ENCODE measurements around the gene CCM2L.

The CCM2L gene

DNA sequence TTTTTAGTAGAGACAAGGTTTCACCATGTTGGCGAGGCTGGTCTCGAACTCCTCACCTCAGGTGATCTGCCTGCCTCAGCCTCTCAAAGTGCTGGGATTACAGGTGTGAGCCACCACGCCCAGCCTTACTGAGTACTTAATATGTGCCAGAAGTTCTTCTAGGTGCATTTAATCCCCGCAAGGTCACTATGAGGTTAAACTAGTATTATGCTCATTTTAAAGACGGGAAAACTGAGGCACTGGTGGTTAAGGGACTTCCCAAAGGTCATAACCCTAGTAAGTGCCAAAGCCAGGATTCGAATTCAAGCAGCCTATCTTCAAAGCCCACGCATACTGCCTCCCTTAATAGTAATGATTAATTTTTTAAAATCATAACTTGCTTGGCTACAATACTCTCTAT is 674 bp upstream of the CCM2L start:
- no peaks in the 10 kb centered on the region for H3K36me3 ChIP-seq (ENCODE audit: insufficient read depth, low read length)
- H3F3A ChIP-seq (ENCODE audit: insufficient read depth, low read length) = no peaks in the 10 kb centered on the region
- no peak overlapping the region for H3K4me3 ChIP-seq (ENCODE audit: low read depth, low read length, poor library complexity, severe bottlenecking)
- H3K9me2 ChIP-seq (ENCODE audit: low read depth, low read length) = no peaks in the 10 kb centered on the region
- H3K9me3 ChIP-seq (ENCODE audit: low read length) = no peaks in the 10 kb centered on the region
- no peak overlapping the region for H3K27ac ChIP-seq (ENCODE audit: low read depth, low read length, poor library complexity, severe bottlenecking)
- H3K79me2 ChIP-seq (ENCODE audit: insufficient read depth, low read length) = no peaks in the 10 kb centered on the region
- H4K20me1 ChIP-seq (ENCODE audit: insufficient read depth, low read length) = no peaks in the 10 kb centered on the region
- H3K4me2 ChIP-seq (ENCODE audit: low read length) = no peak overlapping the region
- TF ChIP-seq EZH2 (IDR thresholded peaks at IDR 0.05; ENCODE audit: borderline replicate concordance, low read length) = no peak
- TF ChIP-seq, protein P1, sequence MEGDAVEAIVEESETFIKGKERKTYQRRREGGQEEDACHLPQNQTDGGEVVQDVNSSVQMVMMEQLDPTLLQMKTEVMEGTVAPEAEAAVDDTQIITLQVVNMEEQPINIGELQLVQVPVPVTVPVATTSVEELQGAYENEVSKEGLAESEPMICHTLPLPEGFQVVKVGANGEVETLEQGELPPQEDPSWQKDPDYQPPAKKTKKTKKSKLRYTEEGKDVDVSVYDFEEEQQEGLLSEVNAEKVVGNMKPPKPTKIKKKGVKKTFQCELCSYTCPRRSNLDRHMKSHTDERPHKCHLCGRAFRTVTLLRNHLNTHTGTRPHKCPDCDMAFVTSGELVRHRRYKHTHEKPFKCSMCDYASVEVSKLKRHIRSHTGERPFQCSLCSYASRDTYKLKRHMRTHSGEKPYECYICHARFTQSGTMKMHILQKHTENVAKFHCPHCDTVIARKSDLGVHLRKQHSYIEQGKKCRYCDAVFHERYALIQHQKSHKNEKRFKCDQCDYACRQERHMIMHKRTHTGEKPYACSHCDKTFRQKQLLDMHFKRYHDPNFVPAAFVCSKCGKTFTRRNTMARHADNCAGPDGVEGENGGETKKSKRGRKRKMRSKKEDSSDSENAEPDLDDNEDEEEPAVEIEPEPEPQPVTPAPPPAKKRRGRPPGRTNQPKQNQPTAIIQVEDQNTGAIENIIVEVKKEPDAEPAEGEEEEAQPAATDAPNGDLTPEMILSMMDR (IDR thresholded peaks at IDR 0.05; ENCODE audit: low read length) = no peak
- no peaks in the 10 kb centered on the region for H3K4me1 ChIP-seq (ENCODE audit: insufficient read depth, low read length, severe bottlenecking)
- no peak overlapping the region for H3K9ac ChIP-seq (ENCODE audit: low read length)
- H2AFZ ChIP-seq (ENCODE audit: low read length) = no peak overlapping the region
- no peaks in the 10 kb centered on the region for H3K27me3 ChIP-seq (ENCODE audit: insufficient read depth, low read length)

DNA sequence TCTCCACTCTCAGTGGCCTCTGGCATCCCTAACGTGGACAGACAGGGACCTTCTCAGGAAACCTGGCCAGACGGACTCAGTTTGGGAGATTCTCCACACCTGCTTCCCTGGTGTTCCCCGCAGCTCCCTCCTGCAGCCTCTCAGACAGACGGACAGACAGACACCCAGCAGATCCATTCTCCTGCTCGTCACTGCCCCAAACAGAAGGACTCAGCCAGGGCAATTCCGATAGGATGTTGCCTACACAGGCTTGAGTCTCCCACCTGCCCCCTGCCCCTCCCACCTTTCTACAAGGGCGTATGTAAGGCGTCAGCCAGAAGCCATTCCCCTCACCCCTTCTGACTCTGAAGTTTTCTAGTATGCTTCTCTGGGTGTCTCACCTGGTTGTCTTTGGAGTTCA is 428 bp downstream of the CCM2L start:
- Histone ChIP-seq H3K4me3 (ENCODE audit: low read depth, low read length, poor library complexity, severe bottlenecking) (no peak overlapping the region), H3K9ac (ENCODE audit: low read length) (no peak overlapping the region), H4K20me1 (ENCODE audit: insufficient read depth, low read length) (no peaks in the 10 kb centered on the region), H2AFZ (ENCODE audit: low read length) (no peak overlapping the region), H3K79me2 (ENCODE audit: insufficient read depth, low read length) (no peaks in the 10 kb centered on the region), H3K27me3 (ENCODE audit: insufficient read depth, low read length) (peaks cover 7% of the 10 kb centered on the region; the same call in 1 of the 2 replicates), H3K9me2 (ENCODE audit: low read depth, low read length) (no peaks in the 10 kb centered on the region), H3K4me2 (ENCODE audit: low read length) (no peak overlapping the region), H3K36me3 (ENCODE audit: insufficient read depth, low read length) (no peaks in the 10 kb centered on the region), H3K27ac (ENCODE audit: low read depth, low read length, poor library complexity, severe bottlenecking) (no peak overlapping the region), H3F3A (ENCODE audit: insufficient read depth, low read length) (no peaks in the 10 kb centered on the region), H3K9me3 (ENCODE audit: low read length) (no peaks in the 10 kb centered on the region), H3K4me1 (ENCODE audit: insufficient read depth, low read length, severe bottlenecking) (no peaks in the 10 kb centered on the region)
- TF ChIP-seq EZH2 (IDR thresholded peaks at IDR 0.05; ENCODE audit: borderline replicate concordance, low read length) = no peak
- TF ChIP-seq, protein P1 (IDR thresholded peaks at IDR 0.05; ENCODE audit: low read length) = no peak

DNA sequence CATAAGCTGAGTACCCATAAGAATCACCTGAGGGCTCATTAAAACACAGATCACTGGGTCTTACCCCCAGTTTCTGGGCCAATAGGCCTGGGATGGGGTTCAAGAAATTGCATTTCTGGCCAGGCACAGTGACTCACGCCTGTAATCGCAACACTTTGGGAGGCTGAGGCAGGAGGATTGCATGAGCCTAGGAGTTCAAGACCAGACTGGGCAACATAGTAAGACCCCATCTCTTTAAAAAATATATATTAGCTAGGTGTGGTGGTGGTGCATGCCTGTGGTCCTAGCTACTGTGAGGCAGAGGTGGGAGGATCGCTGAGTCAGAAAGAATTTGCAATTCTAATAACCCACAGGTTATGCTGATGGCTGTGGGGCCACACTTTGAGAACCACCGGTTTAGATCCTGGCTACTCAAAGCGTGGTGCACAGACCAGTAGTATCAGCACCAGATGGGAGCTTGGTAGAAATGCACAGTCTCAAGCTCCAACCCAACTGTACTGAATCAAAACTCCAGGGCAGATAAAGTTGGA is 2.0 kb downstream of the CCM2L start:
- no peaks in the 10 kb centered on the region for H3K79me2 ChIP-seq (ENCODE audit: insufficient read depth, low read length)
- no peak for TF ChIP-seq EZH2 (IDR thresholded peaks at IDR 0.05; ENCODE audit: borderline replicate concordance, low read length)
- TF ChIP-seq, protein P1 (IDR thresholded peaks at IDR 0.05; ENCODE audit: low read length) = no peak
- H3K9me3 ChIP-seq (ENCODE audit: low read length) = no peaks in the 10 kb centered on the region
- no peaks in the 10 kb centered on the region for H3K4me1 ChIP-seq (ENCODE audit: insufficient read depth, low read length, severe bottlenecking)
- no peak overlapping the region for H3K27ac ChIP-seq (ENCODE audit: low read depth, low read length, poor library complexity, severe bottlenecking)
- peaks cover 8% of the 10 kb centered on the region for H3K27me3 ChIP-seq (ENCODE audit: insufficient read depth, low read length)
- H3K9me2 ChIP-seq (ENCODE audit: low read depth, low read length) = no peaks in the 10 kb centered on the region
- no peak overlapping the region for H3K4me2 ChIP-seq (ENCODE audit: low read length)
- H3K9ac ChIP-seq (ENCODE audit: low read length) = no peak overlapping the region
- H3K4me3 ChIP-seq (ENCODE audit: low read depth, low read length, poor library complexity, severe bottlenecking) = no peak overlapping the region
- H3K36me3 ChIP-seq (ENCODE audit: insufficient read depth, low read length) = no peaks in the 10 kb centered on the region
- H3F3A ChIP-seq (ENCODE audit: insufficient read depth, low read length) = no peaks in the 10 kb centered on the region
- no peaks in the 10 kb centered on the region for H4K20me1 ChIP-seq (ENCODE audit: insufficient read depth, low read length)
- H2AFZ ChIP-seq (ENCODE audit: low read length) = no peak overlapping the region

Measured in OCI-LY1 (cell line).